ENCODE results near the gene C21orf58. TPM values are rescaled to one million over a fixed set of nuclear protein-coding genes. Genes with fewer than 3 reads are reported as not detected.
"Not testable (repeated sequence)": the region's sequence is repeated elsewhere in the genome, so short reads cannot be mapped to it uniquely, and the experiment has no call there.

The C21orf58 gene
- 14.0 and 36.6 TPM in 2 replicates for total RNA-seq (ENCODE audit: low replicate concordance)
- long read RNA-seq, partial matches to known transcripts: 0 of 6 reads
- long read RNA-seq, other reads (novel, unspliced or antisense): 6 of 6 reads

DNA sequence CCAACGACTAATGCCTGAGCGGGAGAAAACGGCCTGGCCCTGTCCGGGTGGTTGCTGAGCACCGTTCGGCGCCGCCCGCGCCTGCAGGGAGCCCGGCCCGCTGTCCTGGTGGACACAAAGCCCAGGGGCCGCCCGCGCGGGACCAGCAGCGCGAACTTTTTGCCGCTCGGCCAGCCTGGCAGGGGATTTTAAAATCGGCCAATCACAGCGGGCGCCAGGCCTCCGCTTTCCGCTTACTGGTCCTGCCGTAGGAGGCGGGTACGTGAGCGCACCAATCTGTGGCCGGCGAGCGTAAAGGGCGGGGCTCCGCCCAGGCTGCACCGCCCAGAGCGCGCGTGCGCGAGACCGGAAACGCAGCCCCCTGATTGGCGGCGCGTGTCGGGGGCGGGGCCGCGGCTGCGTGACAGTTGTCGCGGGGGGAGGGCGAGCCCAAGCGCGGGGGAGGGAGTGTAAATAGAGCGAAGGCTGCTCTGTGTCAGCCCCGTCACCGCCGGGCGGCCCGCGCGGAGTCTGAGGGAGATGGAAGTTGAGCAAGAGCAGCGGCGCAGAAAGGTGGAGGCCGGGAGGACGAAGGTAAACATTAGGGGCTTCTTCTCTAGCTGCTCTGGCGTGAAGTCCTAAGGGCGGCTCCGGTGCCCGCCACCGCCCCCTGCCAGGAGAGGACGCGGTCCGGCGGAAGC is at the start of gene C21orf58, which contains the start of gene PCNT:
TSS of gene C21orf58 (minus strand) at position 161 of the 680 bp plus-strand sequence. CDS start 1,132 bp downstream, outside the sequence.
TSS of gene PCNT (plus strand) at position 447 of the 680 bp plus-strand sequence. CDS start at position 520, 73 bp downstream.
- peak within 1 kb of the TSS; percentile 95 for H3K4me3 Mint-ChIP-seq

DNA sequence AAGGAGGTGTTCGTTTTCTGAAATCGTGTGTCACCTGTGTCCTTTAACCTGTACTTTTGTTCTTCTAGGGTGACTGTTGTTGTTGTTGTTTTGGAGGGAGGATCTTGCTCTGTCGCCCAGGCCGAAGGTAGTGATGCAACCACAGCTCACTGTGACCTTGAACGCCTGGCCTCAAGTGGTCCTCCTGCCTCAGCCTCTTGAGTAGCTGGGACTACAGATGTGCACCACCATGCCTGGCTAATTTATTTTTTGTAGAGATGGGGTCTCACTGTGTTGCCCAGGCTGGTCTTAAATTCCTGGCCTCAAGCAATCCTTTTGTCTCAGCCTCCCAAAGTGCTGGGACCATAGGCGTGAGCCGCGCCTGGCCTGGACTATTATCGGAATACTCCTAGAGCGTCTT is 49.3 kb upstream of the C21orf58 start:
- not testable (repeated sequence) for H3K4me3 Mint-ChIP-seq; H3K4me1 Mint-ChIP-seq (ENCODE audit: unreplicated experiment); H3K9me3 Mint-ChIP-seq; H3K27me3 Mint-ChIP-seq; DNase-seq (ENCODE audit: extremely low spot score, unreplicated experiment); H3K27ac Mint-ChIP-seq
- H3K36me3 Mint-ChIP-seq: peaks cover 12% of the 10 kb centered on the region

More for the DNA sequence above, at the start of gene C21orf58, which contains the start of gene PCNT:
- no peaks in the 10 kb centered on the region for H3K9me3 Mint-ChIP-seq
- H3K36me3 Mint-ChIP-seq: peaks cover 23% of the 10 kb centered on the region
- H3K27me3 Mint-ChIP-seq: no peaks in the 10 kb centered on the region
- TF ChIP-seq, protein P1, sequence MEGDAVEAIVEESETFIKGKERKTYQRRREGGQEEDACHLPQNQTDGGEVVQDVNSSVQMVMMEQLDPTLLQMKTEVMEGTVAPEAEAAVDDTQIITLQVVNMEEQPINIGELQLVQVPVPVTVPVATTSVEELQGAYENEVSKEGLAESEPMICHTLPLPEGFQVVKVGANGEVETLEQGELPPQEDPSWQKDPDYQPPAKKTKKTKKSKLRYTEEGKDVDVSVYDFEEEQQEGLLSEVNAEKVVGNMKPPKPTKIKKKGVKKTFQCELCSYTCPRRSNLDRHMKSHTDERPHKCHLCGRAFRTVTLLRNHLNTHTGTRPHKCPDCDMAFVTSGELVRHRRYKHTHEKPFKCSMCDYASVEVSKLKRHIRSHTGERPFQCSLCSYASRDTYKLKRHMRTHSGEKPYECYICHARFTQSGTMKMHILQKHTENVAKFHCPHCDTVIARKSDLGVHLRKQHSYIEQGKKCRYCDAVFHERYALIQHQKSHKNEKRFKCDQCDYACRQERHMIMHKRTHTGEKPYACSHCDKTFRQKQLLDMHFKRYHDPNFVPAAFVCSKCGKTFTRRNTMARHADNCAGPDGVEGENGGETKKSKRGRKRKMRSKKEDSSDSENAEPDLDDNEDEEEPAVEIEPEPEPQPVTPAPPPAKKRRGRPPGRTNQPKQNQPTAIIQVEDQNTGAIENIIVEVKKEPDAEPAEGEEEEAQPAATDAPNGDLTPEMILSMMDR (conservative IDR thresholded peaks at IDR 0.05): peak; percentile 1
- peak; percentile 99 for DNase-seq (ENCODE audit: extremely low spot score, unreplicated experiment)
- peaks cover 25% of the 10 kb centered on the region for H3K4me1 Mint-ChIP-seq (ENCODE audit: unreplicated experiment)
- peak within 1 kb of the TSS; percentile 98 for H3K27ac Mint-ChIP-seq

DNA sequence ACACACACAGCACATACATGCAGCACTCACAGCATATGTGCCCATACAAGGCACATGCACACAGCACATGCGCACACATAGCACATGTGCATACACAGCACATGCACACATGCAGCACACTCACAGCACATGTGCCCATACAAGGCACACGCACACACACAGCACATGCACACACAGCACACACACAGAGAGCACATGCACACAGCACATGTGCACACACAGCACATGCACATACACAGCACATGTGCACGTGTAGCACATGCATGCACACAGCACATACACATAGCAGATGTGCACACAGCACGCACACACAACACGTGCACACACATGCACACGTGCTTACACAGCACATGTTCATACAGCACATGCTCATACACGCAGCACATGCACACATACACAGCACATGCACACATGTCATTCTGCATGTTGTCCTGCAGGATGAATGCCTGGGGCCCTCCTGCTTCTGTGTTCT is 48.4 kb upstream of the C21orf58 start:
- DNase-seq (ENCODE audit: extremely low spot score, unreplicated experiment): no peak
- H3K27ac Mint-ChIP-seq: no peak overlapping the region
- no peaks in the 10 kb centered on the region for H3K9me3 Mint-ChIP-seq
- peaks cover 1% of the 10 kb centered on the region for H3K4me1 Mint-ChIP-seq (ENCODE audit: unreplicated experiment)
- H3K36me3 Mint-ChIP-seq: peaks cover 9% of the 10 kb centered on the region
- no peaks in the 10 kb centered on the region for H3K27me3 Mint-ChIP-seq
- H3K4me3 Mint-ChIP-seq: no peak overlapping the region
- TF ChIP-seq, protein P1 (conservative IDR thresholded peaks at IDR 0.05): no peak

DNA sequence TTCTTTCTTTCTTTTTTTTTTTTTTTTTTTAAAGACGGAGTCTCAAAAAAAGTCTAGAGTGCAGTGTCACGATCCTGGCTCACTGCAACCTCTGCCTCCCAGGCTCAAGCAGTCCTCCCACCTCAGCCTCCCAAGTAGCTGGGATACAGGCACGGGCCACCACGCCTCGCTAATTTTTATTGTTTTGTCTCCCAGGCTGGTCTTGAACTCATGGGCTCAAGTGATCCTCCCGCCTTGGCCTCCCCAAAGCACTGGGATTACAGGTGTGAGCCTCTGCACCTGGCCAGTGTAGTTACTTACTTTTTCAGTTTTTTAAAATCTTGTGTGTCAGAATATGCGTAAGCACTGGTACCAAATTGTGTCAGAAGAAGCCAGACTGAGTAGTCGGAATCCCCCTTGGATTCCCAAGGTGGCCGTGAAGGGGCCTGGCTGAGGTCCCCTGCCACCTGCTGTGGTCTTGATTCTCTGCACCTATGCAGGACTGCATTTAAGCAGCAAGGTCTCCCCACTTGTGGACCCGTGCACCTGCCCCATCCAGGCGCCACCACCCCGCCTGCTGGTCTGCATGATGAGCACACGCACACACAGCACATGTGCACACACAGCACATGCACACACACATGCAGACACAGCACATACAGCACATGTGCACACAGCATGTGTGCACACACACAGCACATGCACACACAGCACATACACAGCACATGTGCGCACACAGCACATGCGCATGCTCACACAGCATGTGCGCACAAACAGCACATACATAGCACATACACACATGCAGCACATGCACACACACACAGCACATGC is 47.7 kb upstream of the C21orf58 start:
- Mint-ChIP-seq H3K27me3 (no peaks in the 10 kb centered on the region), H3K36me3 (peaks cover 9% of the 10 kb centered on the region), H3K27ac (no peak overlapping the region), H3K4me3 (no peak overlapping the region), H3K4me1 (ENCODE audit: unreplicated experiment) (no peaks in the 10 kb centered on the region), H3K9me3 (no peaks in the 10 kb centered on the region)
- no peak for DNase-seq (ENCODE audit: extremely low spot score, unreplicated experiment)
- TF ChIP-seq, protein P1 (conservative IDR thresholded peaks at IDR 0.05): no peak

DNA sequence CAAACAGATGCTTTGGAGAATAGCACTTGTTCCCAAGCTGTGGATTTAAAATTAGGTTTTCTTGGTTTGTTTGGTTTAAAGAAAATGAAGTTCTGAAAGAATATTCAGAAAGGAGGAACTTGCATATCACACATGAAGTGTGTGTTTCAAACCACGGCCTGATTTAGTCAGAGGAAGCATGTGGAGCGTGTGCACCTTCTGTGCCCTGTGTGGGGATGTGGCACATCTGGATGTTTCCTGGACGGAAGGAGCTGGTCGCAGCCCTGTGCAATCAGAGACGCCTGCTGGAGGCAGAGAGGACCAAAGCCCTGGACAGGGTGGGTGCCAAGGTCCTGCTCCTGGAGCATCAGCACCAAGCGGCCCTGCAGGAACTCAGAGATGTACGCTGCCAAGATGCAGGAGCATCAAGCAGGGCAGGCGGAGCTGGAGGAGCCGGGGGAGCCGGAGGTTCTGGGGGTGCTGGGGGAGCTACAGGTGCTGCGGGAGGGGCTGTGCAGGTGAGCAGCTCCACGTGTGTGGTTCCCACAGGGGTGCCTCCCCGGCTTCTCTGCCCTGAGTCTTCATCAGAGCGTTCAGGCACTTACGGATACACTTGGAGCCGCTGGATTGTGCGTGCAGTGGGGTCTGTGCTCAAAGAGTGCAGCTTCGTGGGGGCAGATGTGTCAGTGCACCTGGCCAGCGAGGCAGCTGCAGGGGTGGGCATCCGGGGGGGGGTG is 46.0 kb upstream of the C21orf58 start:
- TF ChIP-seq, protein P1 (conservative IDR thresholded peaks at IDR 0.05): no peak
- no peak for DNase-seq (ENCODE audit: extremely low spot score, unreplicated experiment)
- no peak overlapping the region for H3K27ac Mint-ChIP-seq
- peaks cover 14% of the 10 kb centered on the region for H3K36me3 Mint-ChIP-seq
- H3K4me3 Mint-ChIP-seq: no peak overlapping the region
- no peaks in the 10 kb centered on the region for H3K4me1 Mint-ChIP-seq (ENCODE audit: unreplicated experiment)
- no peaks in the 10 kb centered on the region for H3K27me3 Mint-ChIP-seq
- H3K9me3 Mint-ChIP-seq: no peaks in the 10 kb centered on the region
